ENCODE results near the gene TUBA4B. TPM values are rescaled to one million over a fixed set of nuclear protein-coding genes. Genes with fewer than 3 reads are reported as not detected.
"Not testable (repeated sequence)": the region's sequence is repeated elsewhere in the genome, so short reads cannot be mapped to it uniquely, and the experiment has no call there.

Gene TUBA4B
- total RNA-seq, 1 donor from 2014 or later: not detected

- Mint-ChIP-seq H3K9me3 (ENCODE audit: unreplicated experiment) (no peaks in the 10 kb centered on the region), H3K4me3 (ENCODE audit: unreplicated experiment) (no peak overlapping the region), H3K4me1 (ENCODE audit: unreplicated experiment) (peaks cover 29% of the 10 kb centered on the region), H3K27me3 (ENCODE audit: unreplicated experiment) (no peaks in the 10 kb centered on the region), H3K27ac (ENCODE audit: unreplicated experiment) (peak overlapping the region; percentile 86), H3K36me3 (ENCODE audit: unreplicated experiment) (peaks cover 8% of the 10 kb centered on the region)
- DNase-seq (ENCODE audit: extremely low spot score, unreplicated experiment): no peak
- TF ChIP-seq, protein P1, sequence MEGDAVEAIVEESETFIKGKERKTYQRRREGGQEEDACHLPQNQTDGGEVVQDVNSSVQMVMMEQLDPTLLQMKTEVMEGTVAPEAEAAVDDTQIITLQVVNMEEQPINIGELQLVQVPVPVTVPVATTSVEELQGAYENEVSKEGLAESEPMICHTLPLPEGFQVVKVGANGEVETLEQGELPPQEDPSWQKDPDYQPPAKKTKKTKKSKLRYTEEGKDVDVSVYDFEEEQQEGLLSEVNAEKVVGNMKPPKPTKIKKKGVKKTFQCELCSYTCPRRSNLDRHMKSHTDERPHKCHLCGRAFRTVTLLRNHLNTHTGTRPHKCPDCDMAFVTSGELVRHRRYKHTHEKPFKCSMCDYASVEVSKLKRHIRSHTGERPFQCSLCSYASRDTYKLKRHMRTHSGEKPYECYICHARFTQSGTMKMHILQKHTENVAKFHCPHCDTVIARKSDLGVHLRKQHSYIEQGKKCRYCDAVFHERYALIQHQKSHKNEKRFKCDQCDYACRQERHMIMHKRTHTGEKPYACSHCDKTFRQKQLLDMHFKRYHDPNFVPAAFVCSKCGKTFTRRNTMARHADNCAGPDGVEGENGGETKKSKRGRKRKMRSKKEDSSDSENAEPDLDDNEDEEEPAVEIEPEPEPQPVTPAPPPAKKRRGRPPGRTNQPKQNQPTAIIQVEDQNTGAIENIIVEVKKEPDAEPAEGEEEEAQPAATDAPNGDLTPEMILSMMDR (IDR thresholded peaks at IDR 0.05): no peak
Measured at GRCh38 chr2:219286436-219287115, 33.5 kb downstream of the TUBA4B start.

- DNase-seq (ENCODE audit: extremely low spot score, unreplicated experiment); H3K27me3 Mint-ChIP-seq (ENCODE audit: unreplicated experiment); H3K27ac Mint-ChIP-seq (ENCODE audit: unreplicated experiment); H3K9me3 Mint-ChIP-seq (ENCODE audit: unreplicated experiment); H3K36me3 Mint-ChIP-seq (ENCODE audit: unreplicated experiment); H3K4me3 Mint-ChIP-seq (ENCODE audit: unreplicated experiment): not testable (repeated sequence)
- H3K4me1 Mint-ChIP-seq (ENCODE audit: unreplicated experiment): peaks cover 29% of the 10 kb centered on the region
Measured at GRCh38 chr2:219287116-219287440, 34.0 kb downstream of the TUBA4B start.

GRCh38 chr2:219287580-219288265 is 34.7 kb downstream of the TUBA4B start:
- H3K4me1 Mint-ChIP-seq (ENCODE audit: unreplicated experiment): peaks cover 29% of the 10 kb centered on the region
- H3K9me3 Mint-ChIP-seq (ENCODE audit: unreplicated experiment): no peaks in the 10 kb centered on the region
- DNase-seq (ENCODE audit: extremely low spot score, unreplicated experiment): no peak
- TF ChIP-seq, protein P1 (IDR thresholded peaks at IDR 0.05): no peak
- peaks cover 6% of the 10 kb centered on the region for H3K36me3 Mint-ChIP-seq (ENCODE audit: unreplicated experiment)
- H3K27ac Mint-ChIP-seq (ENCODE audit: unreplicated experiment): no peak overlapping the region
- H3K4me3 Mint-ChIP-seq (ENCODE audit: unreplicated experiment): no peak overlapping the region
- H3K27me3 Mint-ChIP-seq (ENCODE audit: unreplicated experiment): no peaks in the 10 kb centered on the region

GRCh38 chr2:219289195-219289536 is 36.1 kb downstream of the TUBA4B start:
- Mint-ChIP-seq H3K36me3 (ENCODE audit: unreplicated experiment) (peaks cover 2% of the 10 kb centered on the region), H3K4me3 (ENCODE audit: unreplicated experiment) (no peak overlapping the region)

DNA sequence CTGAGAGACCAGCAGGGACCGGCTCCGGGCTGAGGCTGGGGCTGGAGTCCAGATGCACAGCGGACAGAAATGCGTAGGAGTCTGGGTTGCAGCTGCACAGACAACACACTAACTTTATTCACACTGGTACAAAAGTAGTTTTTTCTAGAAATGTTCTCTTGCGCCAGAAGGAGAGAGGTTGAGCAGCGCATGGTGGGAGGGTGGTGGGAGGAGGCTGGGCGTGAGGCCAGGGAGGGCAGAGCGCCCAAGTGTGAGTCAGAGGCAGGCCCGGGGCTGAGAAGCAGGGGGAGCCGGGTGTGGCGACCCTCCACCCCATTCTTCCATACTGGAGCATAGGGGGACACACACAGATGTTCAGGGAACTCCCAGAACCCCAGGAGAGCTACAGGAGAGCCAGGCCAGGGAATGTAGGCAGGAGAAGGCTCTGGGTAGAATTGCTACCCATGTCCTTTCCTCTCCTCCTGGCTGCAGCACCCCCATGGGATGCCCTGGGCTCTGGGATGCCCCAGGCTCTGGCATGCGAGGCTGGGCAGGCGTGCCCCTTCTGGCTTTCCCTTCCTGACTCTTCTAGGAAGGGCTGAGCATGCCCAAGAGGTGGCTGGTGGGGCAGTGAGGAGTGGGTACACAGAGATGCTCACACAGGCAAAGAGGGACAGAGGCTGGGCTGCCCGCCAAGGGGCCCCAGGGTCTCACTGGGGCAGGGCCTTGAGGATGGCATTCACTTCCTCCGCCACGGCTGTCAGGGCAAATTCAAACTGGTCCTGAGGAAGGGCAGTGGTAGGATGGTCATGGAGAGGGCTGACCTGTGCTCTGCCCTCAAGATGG is 36.7 kb downstream of the TUBA4B start:
- Mint-ChIP-seq H3K4me1 (ENCODE audit: unreplicated experiment) (peaks cover 36% of the 10 kb centered on the region), H3K36me3 (ENCODE audit: unreplicated experiment) (peaks cover 2% of the 10 kb centered on the region), H3K27ac (ENCODE audit: unreplicated experiment) (peak overlapping the region; percentile 89), H3K27me3 (ENCODE audit: unreplicated experiment) (no peaks in the 10 kb centered on the region), H3K9me3 (ENCODE audit: unreplicated experiment) (no peaks in the 10 kb centered on the region), H3K4me3 (ENCODE audit: unreplicated experiment) (peak overlapping the region; percentile 40)
- TF ChIP-seq, protein P1 (IDR thresholded peaks at IDR 0.05): no peak
- DNase-seq (ENCODE audit: extremely low spot score, unreplicated experiment): peak; percentile 93

More at GRCh38 chr2:219289195-219289536, 36.1 kb downstream of the TUBA4B start:
- H3K9me3 Mint-ChIP-seq (ENCODE audit: unreplicated experiment): no peaks in the 10 kb centered on the region
- peaks cover 33% of the 10 kb centered on the region for H3K4me1 Mint-ChIP-seq (ENCODE audit: unreplicated experiment)
- no peak for DNase-seq (ENCODE audit: extremely low spot score, unreplicated experiment)
- no peaks in the 10 kb centered on the region for H3K27me3 Mint-ChIP-seq (ENCODE audit: unreplicated experiment)
- TF ChIP-seq, protein P1 (IDR thresholded peaks at IDR 0.05): no peak
- peak overlapping the region; percentile 89 for H3K27ac Mint-ChIP-seq (ENCODE audit: unreplicated experiment)
